BJ (cell line): Measurements from ENCODE around the gene KRTAP5-11. TPM values are rescaled to one million over a fixed set of nuclear protein-coding genes. Genes with fewer than 3 reads are reported as not detected.
A peak's percentile ranks its signal among the peaks of the same experiment; 100 is the strongest.
"Not testable (repeated sequence)": the region's sequence is repeated elsewhere in the genome, so short reads cannot be mapped to it uniquely, and the experiment has no call there.

ENCODE experiments used
- CTCF ChIA-PET: fragments of 350-600 bp; formaldehyde crosslinking; extraction: SDS; loops from one replicate; lab custom pipeline; 2021; ENCODE audit warnings: antibody characterized with exemption, inconsistent platforms; lab: Yijun Ruan, JAX
- POLR2A ChIA-PET: fragments of 300-600 bp; sonication (Branson Sonifier 250); formaldehyde crosslinking; extraction: SDS; loops from one replicate; lab custom pipeline; 2021; ENCODE audit warnings: antibody characterized with exemption; lab: Charles Lee
- DNase-seq: peaks from one replicate; pipeline ENCODE4 v3.0.0-alpha.2; 2011; ENCODE audit warnings: low read depth
- H3K27me3 ChIP-seq: 2 replicates; pipeline ENCODE4 v1.6.0; 2011; ENCODE audit warnings: low read length; ENCODE audit not compliant: control insufficient read depth, insufficient read depth
- H3K36me3 ChIP-seq: 2 replicates; pipeline ENCODE4 v1.5.1; 2011; ENCODE audit warnings: low read length; ENCODE audit not compliant: control insufficient read depth, insufficient read depth
- H3K4me3 ChIP-seq: 2 replicates; pipeline ENCODE4 v1.5.1; 2011; ENCODE audit warnings: low read depth, mild to moderate bottlenecking, control low read depth, low read length
- polyA plus RNA-seq: library from polyadenylated mRNA; depleted of rRNA; stranded (reverse); fragments of >200 nt; gene quantifications from 2 replicates; pipeline ENCODE4 v1.2.3, GENCODE V29; 2011
- TF ChIP-seq, protein P1 (sequence below): IDR thresholded peaks from 2 replicates; pipeline ENCODE4 v1.5.1; 2011; ENCODE audit warnings: low read depth, mild to moderate bottlenecking, control low read depth, inconsistent platforms, low read length, moderate library complexity; ENCODE audit not compliant: insufficient read depth

The KRTAP5-11 gene
- polyA plus RNA-seq, 1 experiment = not detected

DNA sequence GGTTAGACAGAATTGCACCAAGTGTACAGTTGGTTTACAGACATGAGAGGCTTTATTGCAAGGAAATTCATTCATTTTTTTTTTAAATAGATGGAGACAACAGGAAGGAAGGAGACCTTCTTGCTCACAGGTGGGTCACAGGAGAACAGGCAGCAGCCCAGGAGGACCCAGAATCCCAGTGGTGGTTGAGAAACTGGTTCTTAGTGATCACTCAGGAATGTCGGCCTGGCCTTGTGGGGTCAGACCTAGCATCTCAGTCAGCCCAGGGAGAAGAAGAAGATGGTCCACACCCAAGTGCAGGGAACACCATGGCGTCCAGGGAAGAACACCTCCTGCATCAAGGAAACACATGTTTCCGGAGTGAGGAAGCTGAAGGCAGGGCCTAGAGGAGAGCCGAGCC is 849 bp downstream of the KRTAP5-11 start:
- POLR2A ChIA-PET = no interaction called here
- DNase-seq = no peak
- TF ChIP-seq, protein P1, sequence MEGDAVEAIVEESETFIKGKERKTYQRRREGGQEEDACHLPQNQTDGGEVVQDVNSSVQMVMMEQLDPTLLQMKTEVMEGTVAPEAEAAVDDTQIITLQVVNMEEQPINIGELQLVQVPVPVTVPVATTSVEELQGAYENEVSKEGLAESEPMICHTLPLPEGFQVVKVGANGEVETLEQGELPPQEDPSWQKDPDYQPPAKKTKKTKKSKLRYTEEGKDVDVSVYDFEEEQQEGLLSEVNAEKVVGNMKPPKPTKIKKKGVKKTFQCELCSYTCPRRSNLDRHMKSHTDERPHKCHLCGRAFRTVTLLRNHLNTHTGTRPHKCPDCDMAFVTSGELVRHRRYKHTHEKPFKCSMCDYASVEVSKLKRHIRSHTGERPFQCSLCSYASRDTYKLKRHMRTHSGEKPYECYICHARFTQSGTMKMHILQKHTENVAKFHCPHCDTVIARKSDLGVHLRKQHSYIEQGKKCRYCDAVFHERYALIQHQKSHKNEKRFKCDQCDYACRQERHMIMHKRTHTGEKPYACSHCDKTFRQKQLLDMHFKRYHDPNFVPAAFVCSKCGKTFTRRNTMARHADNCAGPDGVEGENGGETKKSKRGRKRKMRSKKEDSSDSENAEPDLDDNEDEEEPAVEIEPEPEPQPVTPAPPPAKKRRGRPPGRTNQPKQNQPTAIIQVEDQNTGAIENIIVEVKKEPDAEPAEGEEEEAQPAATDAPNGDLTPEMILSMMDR = no peak
- Histone ChIP-seq H3K27me3 (no peaks in the 10 kb centered on the region; the same call in 1 of the 2 replicates), H3K4me3 (no peak overlapping the region), H3K36me3 (no peaks in the 10 kb centered on the region)
- CTCF ChIA-PET = interaction anchor here (0.9 kb wide), 1 partner anchor 17 kb away, joined by 3 read pairs; no protein-coding TSS in a partner anchor

DNA sequence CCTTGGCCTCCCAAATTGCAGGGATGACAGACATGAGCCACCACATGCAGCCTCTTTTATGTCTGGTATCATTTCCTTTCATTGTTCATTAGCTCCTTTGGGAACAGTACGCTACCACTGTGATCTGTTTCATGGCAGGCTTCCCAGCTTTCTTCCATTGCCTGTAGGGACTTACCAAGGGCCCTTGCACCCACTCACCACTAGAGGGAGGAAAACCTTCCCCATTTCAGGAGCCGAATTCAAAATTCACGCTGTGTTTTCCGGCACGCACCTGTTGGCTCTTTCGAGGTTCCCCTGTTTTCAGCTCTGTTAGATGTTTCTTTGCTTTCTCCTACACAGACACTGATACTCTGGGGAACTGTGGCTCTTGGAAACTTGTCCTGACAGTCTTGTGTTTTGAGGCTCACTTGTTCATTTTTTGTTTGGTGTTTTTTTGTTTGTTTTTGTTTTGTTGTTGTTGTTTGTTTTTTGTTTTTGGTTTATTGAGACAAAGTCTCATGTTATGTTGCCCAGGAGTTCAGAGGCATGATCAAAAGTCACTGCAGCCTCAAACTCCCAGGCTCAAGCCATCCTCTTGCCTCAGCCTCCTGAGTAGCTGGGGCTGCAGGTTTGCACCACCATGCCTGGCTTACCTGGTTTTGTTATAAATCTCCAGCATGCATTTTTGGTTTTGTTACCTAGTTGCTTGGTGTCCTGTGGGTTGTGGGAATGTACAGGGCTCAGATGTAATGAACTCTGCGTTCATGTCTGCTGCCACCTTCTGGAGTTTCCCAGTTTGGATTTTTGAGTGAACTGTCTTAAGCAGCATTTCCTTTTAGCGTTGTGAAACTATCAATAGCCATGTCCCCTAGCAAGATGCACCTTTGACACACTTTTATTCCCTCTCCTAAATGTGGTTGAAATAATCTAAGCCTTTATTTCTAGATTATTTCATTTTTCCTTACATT is 2.3 kb downstream of the KRTAP5-11 start:
- POLR2A ChIA-PET = interaction anchor here (0.6 kb wide), 1 partner anchor 889 kb away, joined by 6 read pairs; no protein-coding TSS in a partner anchor
- no peaks in the 10 kb centered on the region for H3K36me3 ChIP-seq
- TF ChIP-seq, protein P1 = peak; percentile 91
- H3K4me3 ChIP-seq = no peak overlapping the region
- no peaks in the 10 kb centered on the region; the same call in 1 of the 2 replicates for H3K27me3 ChIP-seq
- CTCF ChIA-PET = interaction anchor here (0.5 to 1.9 kb wide), 9 partner anchors 9 to 817 kb away, joined by 3 to 14 read pairs (median 4); no protein-coding TSS in a partner anchor
- no peak for DNase-seq

DNA sequence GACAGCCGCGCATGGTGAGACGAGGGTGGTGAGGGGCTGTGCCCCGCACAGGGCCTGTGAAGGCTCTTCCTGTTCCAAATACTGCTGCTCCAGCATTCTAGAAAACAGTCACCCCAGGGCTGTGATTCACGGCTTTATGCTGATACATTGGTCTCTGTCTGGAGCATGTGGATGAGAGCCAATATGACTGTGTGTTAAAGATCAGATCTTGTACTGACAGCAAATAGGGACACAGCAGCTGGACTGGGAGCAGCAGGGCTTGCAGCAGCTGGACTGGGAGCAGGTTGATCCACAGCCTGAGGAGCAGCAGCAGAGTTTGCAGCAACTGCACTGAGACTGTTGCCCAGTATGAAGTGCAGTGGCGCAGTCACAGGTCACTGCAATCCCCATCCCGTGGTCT is 3.2 kb downstream of the KRTAP5-11 start:
- H3K27me3 ChIP-seq, H3K4me3 ChIP-seq, H3K36me3 ChIP-seq, DNase-seq: not testable (repeated sequence)
- ChIA-PET CTCF (interaction anchor here (0.5 to 1.9 kb wide), 8 partner anchors 8 to 37 kb away, joined by 3 to 14 read pairs (median 4); no protein-coding TSS in a partner anchor), POLR2A (interaction anchor here (0.6 kb wide), 1 partner anchor 889 kb away, joined by 6 read pairs; no protein-coding TSS in a partner anchor)

DNA sequence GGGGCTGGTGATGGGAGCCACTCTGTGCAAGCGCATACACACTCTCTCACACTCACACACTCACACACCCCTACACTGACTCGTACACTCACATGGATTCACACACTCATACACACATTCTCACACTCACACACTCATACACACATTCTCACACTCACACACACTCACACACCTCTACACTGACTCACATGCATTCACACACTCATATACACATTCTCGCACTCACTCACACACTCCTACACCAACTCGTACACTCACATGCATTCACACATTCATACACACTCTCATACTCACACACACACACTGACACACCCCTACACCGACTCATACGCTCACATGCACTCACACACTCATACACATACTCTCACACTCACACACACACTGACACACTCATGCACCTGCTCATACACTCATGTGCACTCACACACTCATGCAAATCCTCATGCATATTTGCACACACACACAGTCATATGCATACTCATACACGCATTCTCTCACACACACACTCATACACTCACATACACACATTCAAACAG is 5.1 kb downstream of the KRTAP5-11 start:
- POLR2A ChIA-PET = no interaction called here
- Histone ChIP-seq H3K27me3 (no peaks in the 10 kb centered on the region; the same call in 1 of the 2 replicates), H3K4me3 (no peak overlapping the region), H3K36me3 (no peaks in the 10 kb centered on the region)
- TF ChIP-seq, protein P1 = no peak
- CTCF ChIA-PET = no interaction called here
- no peak for DNase-seq

DNA sequence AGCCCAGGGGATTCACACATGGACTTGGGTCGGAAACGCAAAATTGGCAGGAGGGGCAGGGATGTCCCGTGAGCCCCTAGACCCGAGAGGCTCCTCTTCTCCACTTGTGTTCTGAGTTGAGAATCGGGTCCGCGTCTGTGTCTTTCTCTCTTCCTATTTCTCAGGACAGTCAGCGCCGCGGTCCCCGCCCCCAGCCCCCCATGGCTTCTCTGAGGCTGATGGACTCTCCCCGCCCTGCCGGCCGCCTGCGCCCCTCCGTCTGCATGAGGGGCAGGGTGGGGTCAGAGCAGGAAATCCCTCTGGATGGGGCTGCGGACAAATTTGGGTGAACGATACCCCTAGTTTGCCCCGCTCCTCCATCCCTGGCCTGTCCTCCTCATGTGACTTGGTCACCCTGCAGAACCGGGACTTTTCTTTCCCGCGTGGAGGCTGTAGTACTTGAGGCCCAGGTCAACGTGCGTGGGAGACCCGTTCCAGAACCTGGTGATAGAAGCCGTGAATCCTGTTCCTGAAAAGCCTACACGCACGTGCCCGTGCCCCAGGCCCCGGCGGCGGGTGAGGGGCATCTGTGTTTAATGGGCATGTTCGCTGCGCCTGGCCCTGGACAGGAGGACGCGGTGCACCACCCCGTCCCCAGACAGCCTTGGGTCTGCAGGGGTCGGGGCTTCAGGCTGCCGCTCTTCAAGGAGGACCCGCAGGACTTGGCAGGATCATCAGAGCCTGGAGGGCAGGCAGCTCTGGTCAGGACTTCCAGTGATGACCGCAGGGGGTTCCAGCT is 5.8 kb downstream of the KRTAP5-11 start:
- POLR2A ChIA-PET, H3K27me3 ChIP-seq, H3K4me3 ChIP-seq, DNase-seq, CTCF ChIA-PET, H3K36me3 ChIP-seq: not testable (repeated sequence)
